GM23338 (cell line): ENCODE data around the gene ATP5MC2. TPM values are rescaled to one million over a fixed set of nuclear protein-coding genes. Genes with fewer than 3 reads are reported as not detected.

Experiments used
- ATAC-seq: fragments of 200-7000 bp; cut with Tn5 transposase; 3 replicates; pipeline ENCODE4 v1.9.1; 2020
- DNase-seq: peaks from one replicate; pipeline ENCODE4 v3.0.0-alpha.2; 2015; ENCODE audit warnings: low spot score
- H2AFZ ChIP-seq: fragments of 200-600 bp; sonication (generic); 2 replicates; pipeline ENCODE4 v1.8.0; 2016; ENCODE audit warnings: antibody characterized with exemption, mild to moderate bottlenecking, moderate library complexity
- H3F3A ChIP-seq: fragments of 200-600 bp; sonication (generic); replicated peaks from 2 replicates; pipeline ENCODE4 v1.8.0; 2017; ENCODE audit warnings: antibody characterized with exemption, mixed run types, low read depth
- H3K27ac ChIP-seq: fragments of 200-600 bp; sonication (generic); 2 replicates; pipeline ENCODE4 v1.6.1; 2016; ENCODE audit warnings: low read depth
- H3K27me3 ChIP-seq: fragments of 200-600 bp; sonication (generic); 2 replicates; pipeline ENCODE4 v1.8.0; 2016; ENCODE audit warnings: mild to moderate bottlenecking, mixed run types, moderate library complexity; ENCODE audit not compliant: insufficient read depth
- H3K36me3 ChIP-seq: fragments of 200-600 bp; sonication (generic); 2 replicates; pipeline ENCODE4 v1.8.0; 2016; ENCODE audit warnings: mild to moderate bottlenecking; ENCODE audit not compliant: insufficient read depth
- H3K4me1 ChIP-seq: fragments of 200-600 bp; sonication (generic); 2 replicates; pipeline ENCODE4 v1.8.0; 2016; ENCODE audit warnings: mild to moderate bottlenecking, moderate library complexity; ENCODE audit not compliant: insufficient read depth
- H3K4me2 ChIP-seq: fragments of 200-600 bp; sonication (generic); 2 replicates; pipeline ENCODE4 v1.7.1; 2017; ENCODE audit warnings: mixed run types
- H3K4me3 ChIP-seq: fragments of 200-600 bp; sonication (generic); 2 replicates; pipeline ENCODE4 v1.6.1; 2016; ENCODE audit warnings: mixed run types
- H3K79me2 ChIP-seq: fragments of 200-600 bp; sonication (generic); replicated peaks from 2 replicates; pipeline ENCODE4 v1.8.0; 2017; ENCODE audit warnings: mild to moderate bottlenecking; ENCODE audit not compliant: insufficient read depth
- H3K9me2 ChIP-seq: fragments of 200-600 bp; sonication (generic); 2 replicates; pipeline ENCODE4 v1.8.0; 2017; ENCODE audit not compliant: insufficient read depth
- H4K20me1 ChIP-seq: fragments of 200-600 bp; sonication (generic); replicated peaks from 2 replicates; pipeline ENCODE4 v1.8.0; 2017; ENCODE audit warnings: mild to moderate bottlenecking; ENCODE audit not compliant: insufficient read depth
- H3K27ac Mint-ChIP-seq: 2 replicates; pipeline ENCODE4 v1.8.0; 2020; ENCODE audit warnings: inconsistent platforms, mild to moderate bottlenecking, moderate library complexity, mixed read lengths
- H3K27me3 Mint-ChIP-seq: 3 replicates; pipeline ENCODE4 v1.8.0; 2022; ENCODE audit warnings: low read depth, mild to moderate bottlenecking, moderate library complexity, mixed read lengths, inconsistent platforms; ENCODE audit not compliant: insufficient read depth, poor library complexity
- H3K36me3 Mint-ChIP-seq: 3 replicates; pipeline ENCODE4 v1.8.0; 2021; ENCODE audit warnings: low read depth, mild to moderate bottlenecking, inconsistent platforms, moderate library complexity, mixed read lengths
- H3K4me1 Mint-ChIP-seq: 3 replicates; pipeline ENCODE4 v1.8.0; 2020; ENCODE audit warnings: mild to moderate bottlenecking, inconsistent platforms, mixed read lengths
- H3K4me3 Mint-ChIP-seq: 3 replicates; pipeline ENCODE4 v1.8.0; 2021; ENCODE audit warnings: moderate library complexity, mild to moderate bottlenecking, inconsistent platforms, mixed read lengths
- H3K9me3 Mint-ChIP-seq: 3 replicates; pipeline ENCODE4 v1.8.0; 2020; ENCODE audit warnings: moderate library complexity, mild to moderate bottlenecking, inconsistent platforms, mixed read lengths
- CREB1 ChIP-seq: fragments of 250-450 bp; sonication (Bioruptor Pico); IDR thresholded peaks from 2 replicates; pipeline ENCODE4 v1.5.0; 2020; ENCODE audit warnings: low read depth, mild to moderate bottlenecking, moderate library complexity
- EZH2 ChIP-seq: fragments of 200-600 bp; sonication (generic); IDR thresholded peaks from one replicate; pipeline ENCODE4 v1.8.0; 2017; ENCODE audit warnings: antibody characterized with exemption, mild to moderate bottlenecking, low read depth; ENCODE audit not compliant: unreplicated experiment
- EZH2phosphoT487 ChIP-seq: fragments of 200-600 bp; sonication (generic); IDR thresholded peaks from one replicate; pipeline ENCODE4 v1.8.1; 2018; ENCODE audit warnings: antibody characterized with exemption; ENCODE audit not compliant: unreplicated experiment
- JUNB ChIP-seq: IDR thresholded peaks from one replicate; pipeline ENCODE4 v1.6.1; 2016; ENCODE audit warnings: antibody characterized with exemption; ENCODE audit not compliant: unreplicated experiment
- ZNF331 ChIP-seq: fragments of 250-450 bp; sonication (Bioruptor Pico); IDR thresholded peaks from 2 replicates; pipeline ENCODE4 v1.5.0; 2020; ENCODE audit warnings: low read depth, mild to moderate bottlenecking, moderate library complexity
- ZNF462 ChIP-seq: fragments of 250-450 bp; sonication (Bioruptor Pico); IDR thresholded peaks from 2 replicates; pipeline ENCODE4 v1.5.0; 2020; ENCODE audit warnings: mild to moderate bottlenecking, moderate library complexity
- polyA plus RNA-seq: library from polyadenylated mRNA; unstranded; fragments of >200 nt; fragmentation: Nextera tagmentation; extraction: Ambion mirVana; gene quantifications from 2 replicates; pipeline ENCODE4 v1.2.1, GENCODE V29; 2016
- total RNA-seq: library from RNA; depleted of rRNA; stranded (reverse); fragments of >200 nt; shearing (Covaris generic); gene quantifications from 2 replicates; pipeline ENCODE4 v1.2.3, GENCODE V29; 2014

Gene ATP5MC2
- total and polyA plus RNA-seq, 2 experiments from 2014 or later = 362 to 821 TPM

DNA sequence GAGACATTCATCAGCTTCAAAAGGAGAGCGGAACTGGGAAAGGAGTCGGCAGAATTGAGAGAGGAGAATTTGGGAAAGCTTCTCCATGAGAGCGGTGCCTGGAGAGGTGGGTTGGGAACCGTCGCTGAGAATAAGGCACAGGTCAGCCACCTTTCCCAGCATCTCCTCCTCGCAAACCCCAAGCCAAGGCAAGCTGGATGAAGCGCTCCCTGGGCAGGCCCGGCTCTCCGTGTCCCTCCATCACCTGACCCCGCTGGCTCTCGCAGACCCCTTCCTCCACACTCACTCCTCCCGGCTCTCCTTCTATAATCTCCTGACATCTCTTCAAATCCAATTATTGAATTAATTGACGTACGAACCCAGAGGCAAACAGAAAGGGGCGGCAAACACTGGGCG is 18.9 kb upstream of the ATP5MC2 start (continued):
- no peak for TF ChIP-seq ZNF462 (CRISPR knock-in tag)
- TF ChIP-seq CREB1 = no peak

- Mint-ChIP-seq H3K4me3 (no peak overlapping the region), H3K27me3 (peaks cover 7% of the 10 kb centered on the region), H3K36me3 (no peaks in the 10 kb centered on the region), H3K4me1 (peaks cover 8% of the 10 kb centered on the region), H3K27ac (no peak overlapping the region), H3K9me3 (no peaks in the 10 kb centered on the region)
- Histone ChIP-seq H3K36me3 (no peaks in the 10 kb centered on the region), H2AFZ (no peak overlapping the region), H3K27ac (no peak overlapping the region), H3K4me1 (peaks cover 6% of the 10 kb centered on the region; the same call in 1 of the 2 replicates), H3K4me2 (no peak overlapping the region), H3K9me2 (no peaks in the 10 kb centered on the region), H3K27me3 (peaks cover 5% of the 10 kb centered on the region; the same call in 1 of the 2 replicates), H4K20me1 (no peaks in the 10 kb centered on the region), H3F3A (no peaks in the 10 kb centered on the region), H3K79me2 (no peaks in the 10 kb centered on the region), H3K4me3 (no peak overlapping the region)
- ATAC-seq (no peak), DNase-seq (no peak)
- no peak for TF ChIP-seq EZH2phosphoT487
- TF ChIP-seq ZNF331 = no peak
- TF ChIP-seq JUNB = no peak
- no peak for TF ChIP-seq CREB1
- TF ChIP-seq EZH2 = no peak
- TF ChIP-seq ZNF462 (CRISPR knock-in tag) = no peak
Measured at GRCh38 chr12:53688134-53688533, 12.3 kb upstream of the ATP5MC2 start.
